Esophagus squamous epithelium (tissue), 4 donors: ENCODE measurements around the gene RPS6KC1.

Experiments used
- POLR2A ChIP-seq, 4 donors: fragments of 450-650 bp; IDR thresholded peaks; one replicate each; pipeline ENCODE4 v1.6.1; 2017; ENCODE audit warnings: antibody characterized with exemption in 4 of 4, mild to moderate bottlenecking in 4 of 4, moderate library complexity in 3 of 4
- TF ChIP-seq, protein P1 (sequence below), 6 experiments: fragments of 450-650 bp in 4 of 6; fragments of 200-600 bp in 2 of 6; sonication (generic) in 2 of 6; IDR thresholded peaks; one replicate each; pipeline ENCODE4 v1.5.1; 2016 to 2019; ENCODE audit warnings: antibody characterized with exemption in 6 of 6, mild to moderate bottlenecking in 4 of 6, moderate library complexity in 4 of 6

DNA sequence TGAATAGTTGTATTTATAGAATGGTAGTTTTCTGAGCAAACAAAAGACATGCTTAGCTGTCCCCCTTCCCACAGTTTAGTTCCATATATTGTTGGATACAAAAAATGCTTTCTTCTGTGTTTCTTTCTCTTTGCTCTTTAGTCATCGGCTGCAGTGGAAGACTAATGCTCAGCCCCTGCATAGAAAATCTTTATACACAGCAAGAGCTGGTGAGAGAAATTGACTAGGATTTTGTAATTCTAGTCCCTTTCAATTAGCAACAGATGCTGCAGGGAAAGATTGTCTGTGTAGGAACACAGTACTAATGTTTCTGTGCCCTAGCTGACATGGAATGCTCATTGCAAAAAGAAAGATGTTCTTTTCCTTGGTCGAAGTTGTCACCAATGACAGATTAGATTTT, 200.9 kb downstream of the RPS6KC1 start:
- no peak for TF ChIP-seq POLR2A (IDR thresholded peaks at IDR 0.05)
- TF ChIP-seq, protein P1, sequence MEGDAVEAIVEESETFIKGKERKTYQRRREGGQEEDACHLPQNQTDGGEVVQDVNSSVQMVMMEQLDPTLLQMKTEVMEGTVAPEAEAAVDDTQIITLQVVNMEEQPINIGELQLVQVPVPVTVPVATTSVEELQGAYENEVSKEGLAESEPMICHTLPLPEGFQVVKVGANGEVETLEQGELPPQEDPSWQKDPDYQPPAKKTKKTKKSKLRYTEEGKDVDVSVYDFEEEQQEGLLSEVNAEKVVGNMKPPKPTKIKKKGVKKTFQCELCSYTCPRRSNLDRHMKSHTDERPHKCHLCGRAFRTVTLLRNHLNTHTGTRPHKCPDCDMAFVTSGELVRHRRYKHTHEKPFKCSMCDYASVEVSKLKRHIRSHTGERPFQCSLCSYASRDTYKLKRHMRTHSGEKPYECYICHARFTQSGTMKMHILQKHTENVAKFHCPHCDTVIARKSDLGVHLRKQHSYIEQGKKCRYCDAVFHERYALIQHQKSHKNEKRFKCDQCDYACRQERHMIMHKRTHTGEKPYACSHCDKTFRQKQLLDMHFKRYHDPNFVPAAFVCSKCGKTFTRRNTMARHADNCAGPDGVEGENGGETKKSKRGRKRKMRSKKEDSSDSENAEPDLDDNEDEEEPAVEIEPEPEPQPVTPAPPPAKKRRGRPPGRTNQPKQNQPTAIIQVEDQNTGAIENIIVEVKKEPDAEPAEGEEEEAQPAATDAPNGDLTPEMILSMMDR (IDR thresholded peaks at IDR 0.05) = no peak
